NCI-H1417 (cell line): ENCODE data around the gene CCNY.
"Not testable (repeated sequence)": the region's sequence is repeated elsewhere in the genome, so short reads cannot be mapped to it uniquely, and the experiment has no call there.

ENCODE experiments used
- DNase-seq, 3 experiments: peaks; one replicate each; lab custom pipeline; 2025; lab: John Stamatoyannopoulos, UW

CCNY gene

DNA sequence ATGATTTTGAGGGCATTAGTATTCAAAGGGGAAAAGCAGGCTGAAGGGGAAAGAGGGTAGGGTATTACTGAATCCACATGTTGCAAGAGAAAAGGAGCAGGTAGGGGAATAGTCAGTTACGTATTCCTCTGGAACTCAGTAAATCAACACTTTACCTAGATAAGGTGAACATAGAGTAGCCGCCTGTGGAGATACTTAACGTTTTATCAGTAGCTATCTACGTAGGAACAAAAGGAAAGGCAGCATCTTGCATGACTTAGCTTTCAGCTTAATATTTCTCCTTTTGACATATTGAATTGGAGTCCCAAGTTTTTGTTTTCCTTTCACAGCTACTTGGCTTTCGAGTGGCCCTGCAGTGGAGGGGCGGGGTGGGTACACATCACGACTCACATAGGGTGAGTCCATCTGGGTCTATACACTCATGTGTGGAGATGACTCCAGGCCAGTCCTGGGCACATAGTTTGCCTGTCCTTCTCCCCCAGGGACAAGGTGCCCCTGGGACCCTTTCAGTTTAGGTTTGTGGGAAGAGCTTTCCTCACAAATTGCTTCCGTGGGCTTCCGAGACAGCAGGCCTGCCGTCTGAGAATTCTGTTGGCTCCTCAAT is 48.1 kb downstream of the CCNY start:
- DNase-seq = peak in 1 of 3 experiments; percentile 75

DNA sequence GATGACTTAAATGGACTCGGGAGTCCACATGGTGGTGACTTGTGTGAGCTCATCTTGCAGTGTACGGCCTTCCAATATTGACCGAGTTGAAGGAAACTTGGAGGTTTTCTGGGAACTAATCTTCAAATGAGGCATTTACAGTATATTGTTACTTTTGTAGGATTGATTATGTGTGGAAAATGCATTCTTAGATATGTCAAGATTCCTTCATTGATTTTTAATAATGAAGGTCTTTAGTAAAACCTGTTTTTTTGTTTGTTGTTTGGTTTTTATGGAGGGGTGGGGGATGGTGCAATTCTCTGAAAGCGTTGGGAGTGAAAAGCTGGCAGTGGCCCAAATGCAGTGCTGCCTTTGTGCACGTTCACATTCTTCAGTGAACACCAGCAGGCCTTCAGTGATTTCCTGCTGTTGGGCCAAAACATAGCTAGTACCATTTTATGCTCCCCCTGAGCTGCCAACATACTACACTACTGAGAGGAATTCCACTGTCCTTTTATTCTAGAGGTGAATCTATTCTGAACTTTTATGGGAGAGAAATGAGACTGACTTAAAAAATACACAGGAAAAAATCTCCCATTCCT is 50.4 kb downstream of the CCNY start:
- DNase-seq = peak in 1 of 3 experiments; percentile 50

DNA sequence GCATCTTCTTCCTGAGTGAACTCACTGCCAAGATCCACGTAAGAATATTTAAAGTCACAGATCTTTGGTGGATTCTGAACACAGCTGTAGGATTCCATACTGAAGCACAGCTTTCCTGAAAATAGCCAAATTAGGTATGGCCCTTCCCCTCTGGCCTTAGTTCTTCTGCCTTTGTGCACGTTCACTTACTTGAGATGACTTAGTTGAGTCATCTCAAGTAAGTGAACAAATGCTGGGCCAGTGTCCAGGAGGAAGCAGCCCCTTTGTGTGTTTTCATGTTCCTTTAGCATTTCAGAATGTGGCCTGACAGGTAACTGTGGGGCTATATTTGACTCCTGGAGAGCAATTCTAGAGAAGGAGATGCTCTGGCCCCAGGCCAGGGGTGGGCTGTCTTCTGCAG is 51.5 kb downstream of the CCNY start:
- no peak for DNase-seq

DNA sequence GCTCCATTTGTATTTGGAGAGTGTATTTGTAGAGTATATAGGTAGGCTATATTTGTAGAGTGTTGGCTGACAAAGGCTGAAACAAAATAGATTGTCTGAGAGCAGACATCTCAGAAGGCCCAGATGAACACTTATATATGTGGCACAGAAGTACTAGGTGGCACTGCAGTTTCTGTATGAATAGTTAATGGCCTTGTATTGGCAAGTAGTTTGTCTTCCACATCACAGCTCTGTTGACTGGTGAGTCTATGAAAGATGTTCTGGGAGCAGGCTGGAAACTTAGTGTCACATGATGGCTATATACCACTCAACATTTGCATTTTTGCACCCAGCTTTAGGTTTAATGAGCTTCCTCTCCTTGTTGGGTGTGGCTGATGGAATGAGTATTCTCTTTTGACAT is 51.9 kb downstream of the CCNY start:
- peak in 1 of 3 experiments; percentile 76 for DNase-seq

DNA sequence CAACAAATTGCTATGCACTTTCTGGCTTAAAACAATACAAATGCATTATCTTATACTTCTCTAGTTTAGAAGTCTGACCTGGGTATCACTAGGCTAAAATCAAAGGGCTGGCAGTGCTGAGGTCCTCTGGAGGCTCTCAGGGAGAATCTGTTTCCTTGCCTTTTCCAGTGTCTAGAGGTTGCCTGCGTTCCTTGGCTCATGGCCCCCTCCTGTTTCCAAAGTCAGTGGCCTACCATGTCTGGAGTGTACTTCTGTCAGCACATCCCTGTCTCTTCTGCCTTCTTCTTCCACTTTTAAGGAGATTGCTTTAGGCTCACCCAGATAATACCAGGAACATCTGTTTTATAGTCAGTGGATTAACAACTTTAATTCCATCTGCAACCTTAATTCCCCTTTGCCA is 52.4 kb downstream of the CCNY start:
- DNase-seq = no peak

DNA sequence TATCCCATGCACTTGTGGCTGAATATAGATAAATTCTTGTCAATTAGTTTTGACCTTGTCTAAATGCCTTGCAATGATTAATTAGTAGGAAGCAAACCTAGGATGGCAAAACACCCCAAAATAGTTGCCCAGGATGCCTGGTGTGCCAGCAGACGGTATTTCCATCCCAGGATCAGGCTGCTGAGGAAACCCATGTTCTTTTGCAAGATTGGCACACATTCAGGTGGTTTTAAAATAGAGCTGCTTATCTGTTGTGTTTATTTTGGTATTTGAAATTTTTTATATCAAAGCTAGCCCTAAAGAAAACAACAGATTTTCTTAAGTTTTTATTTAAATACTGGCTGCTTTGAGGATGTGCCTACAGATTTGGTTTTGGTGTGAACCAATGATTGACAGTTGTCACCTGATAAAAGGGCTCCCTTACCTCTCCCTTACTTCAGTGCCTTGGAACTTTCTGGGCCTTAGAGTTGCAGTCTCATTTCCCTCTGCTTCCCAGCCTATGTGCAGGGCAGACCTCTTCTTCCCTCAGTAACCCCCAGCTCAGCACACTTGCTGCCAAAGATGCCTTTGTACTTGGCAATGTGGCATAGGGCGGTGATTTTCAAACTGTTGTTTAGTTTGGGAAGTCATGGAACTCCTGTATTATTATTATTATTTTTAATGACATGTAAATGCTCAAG is 54.0 kb downstream of the CCNY start:
- DNase-seq = no peak

DNA sequence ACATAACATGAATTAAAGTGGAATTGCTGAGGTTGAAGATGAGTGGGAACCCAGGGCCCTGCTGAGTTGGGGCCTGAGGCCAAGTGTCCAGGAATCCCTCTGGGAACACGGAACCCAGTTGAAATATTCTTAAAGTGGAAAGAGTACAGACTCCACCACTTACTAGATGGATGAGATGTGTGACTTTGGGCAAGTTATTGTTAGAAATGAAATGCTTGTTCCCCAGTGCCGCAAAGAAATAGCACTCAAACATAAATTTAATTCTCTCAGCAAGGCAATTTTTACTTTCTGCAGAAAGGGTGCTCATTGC is 54.5 kb downstream of the CCNY start:
- no peak for DNase-seq

DNA sequence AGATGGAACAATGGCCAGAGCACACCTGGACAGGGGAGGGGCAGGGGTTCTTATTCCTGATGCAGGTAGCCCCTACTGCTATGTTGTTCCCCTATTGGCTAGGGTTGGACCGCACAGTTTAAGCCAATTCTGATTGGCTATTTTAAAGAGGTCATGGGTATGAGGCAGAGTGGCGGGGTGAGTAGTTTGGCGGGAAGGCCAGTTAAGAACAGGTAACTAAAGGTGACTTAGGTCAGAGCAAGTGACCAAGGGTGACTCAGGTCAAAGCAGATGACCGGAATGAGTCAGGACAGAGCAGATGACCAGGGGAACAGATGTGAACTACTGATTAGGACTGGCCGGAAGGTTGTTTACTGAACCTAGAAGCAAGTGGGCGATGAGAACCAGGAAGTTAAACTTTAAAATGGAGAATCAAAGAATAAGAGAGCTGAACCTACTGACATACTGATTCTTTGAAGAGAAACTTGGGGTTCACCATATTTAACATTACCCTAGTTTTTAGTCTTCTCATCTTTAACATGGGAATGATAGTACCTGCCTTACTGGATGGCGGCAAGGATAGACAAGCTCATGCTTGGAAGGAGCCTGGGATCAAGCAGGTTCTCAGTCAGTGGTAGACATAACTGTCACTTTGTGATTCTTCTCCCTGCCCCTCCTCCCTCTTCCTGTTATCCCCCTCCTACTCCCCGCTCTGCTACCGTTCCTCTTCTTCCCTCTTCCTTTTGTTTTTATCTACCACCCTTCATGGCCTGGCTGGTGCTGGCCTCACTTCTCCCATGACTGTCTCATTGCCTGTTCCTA is 55.0 kb downstream of the CCNY start:
- DNase-seq = no peak

DNA sequence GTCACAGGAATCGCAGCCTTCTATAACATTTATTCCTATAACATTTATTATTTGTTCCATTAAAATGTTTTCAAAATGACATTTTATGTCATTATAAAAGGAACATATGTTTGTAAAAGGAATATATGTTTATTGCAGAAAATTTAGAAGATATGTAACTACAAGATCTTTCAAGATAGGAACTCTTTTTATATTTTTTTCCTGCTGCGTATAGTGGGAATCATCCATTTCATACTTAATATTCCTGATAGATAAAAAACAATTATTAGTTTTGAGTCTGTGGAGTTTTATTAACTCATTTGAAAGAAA is 55.6 kb downstream of the CCNY start:
- no peak for DNase-seq

DNA sequence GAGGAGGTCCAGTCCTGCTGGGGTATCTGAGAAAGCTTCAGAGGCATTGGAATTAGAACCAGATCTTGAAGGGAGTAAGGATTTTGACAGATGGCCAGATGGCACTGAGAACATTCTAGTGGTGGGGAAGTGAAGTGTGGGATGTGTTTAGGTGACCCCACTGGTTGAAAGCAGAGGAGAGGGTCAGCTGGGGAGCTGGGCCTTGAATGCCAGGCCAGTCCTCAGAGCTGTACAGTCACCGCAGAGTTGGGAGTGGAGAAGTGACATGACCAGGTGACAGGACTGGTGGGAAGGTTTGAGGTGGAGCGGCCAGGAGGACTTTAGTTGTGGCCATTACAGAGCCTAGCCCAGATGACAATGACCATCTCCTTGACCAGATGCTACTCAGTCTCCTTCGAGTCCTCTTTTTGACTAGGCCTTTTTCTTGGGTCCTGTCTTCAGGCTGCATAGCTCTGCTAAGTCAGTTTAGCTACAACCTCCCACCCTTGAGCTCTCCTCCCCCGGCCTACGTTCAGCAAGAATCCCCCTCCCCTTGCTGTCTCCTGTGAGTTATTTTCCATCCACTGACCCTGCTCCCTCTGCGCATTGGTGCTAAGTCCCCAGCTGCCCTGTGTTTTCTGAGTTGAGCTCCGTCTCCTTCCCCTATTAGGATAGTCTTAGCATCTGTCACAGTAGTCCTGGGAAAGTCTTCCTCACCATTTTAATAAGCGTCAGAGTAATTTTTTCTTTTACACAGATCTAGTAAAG is 56.3 kb downstream of the CCNY start:
- DNase-seq = no peak

DNA sequence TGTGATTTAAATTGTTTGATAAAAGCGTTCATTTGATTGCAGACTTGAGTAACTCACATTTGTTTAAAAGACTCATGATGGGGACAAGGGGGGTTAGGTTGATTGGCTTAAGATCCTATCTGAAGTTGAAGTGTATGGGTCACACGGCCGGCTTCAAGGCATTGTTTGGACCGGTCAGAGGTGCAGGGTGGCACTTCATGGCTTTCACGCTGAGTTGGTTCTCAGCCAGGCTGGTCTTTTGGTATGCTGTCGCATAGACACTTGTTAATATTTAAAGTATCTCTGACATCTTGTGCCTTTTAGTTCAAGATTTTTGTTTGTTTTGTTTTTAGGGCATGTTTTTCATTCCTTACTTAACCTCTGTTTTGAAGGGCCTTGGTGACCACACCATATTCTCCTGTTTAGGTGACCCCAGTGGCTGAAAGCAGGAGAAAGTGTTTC is 58.1 kb downstream of the CCNY start:
- no peak for DNase-seq

DNA sequence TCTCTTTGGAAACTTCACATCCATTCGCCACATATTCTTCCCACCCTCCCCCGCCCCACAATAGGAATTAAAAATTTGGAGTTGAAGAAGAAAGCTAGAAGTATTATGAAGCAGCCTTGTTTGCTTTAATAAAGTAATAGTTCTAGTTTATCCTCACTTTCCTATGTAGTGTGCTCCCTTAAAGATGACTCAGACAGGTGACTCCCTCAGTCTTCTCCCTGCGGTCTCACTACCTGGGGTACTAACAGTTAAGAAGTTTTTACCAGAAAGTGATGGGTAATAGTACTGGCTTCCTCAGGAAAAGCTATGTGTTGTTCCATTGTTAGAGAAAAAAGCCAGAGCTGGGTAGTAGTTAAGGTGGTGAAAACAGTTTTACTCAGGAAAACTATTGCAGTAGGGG is 58.6 kb downstream of the CCNY start:
- no peak for DNase-seq

DNA sequence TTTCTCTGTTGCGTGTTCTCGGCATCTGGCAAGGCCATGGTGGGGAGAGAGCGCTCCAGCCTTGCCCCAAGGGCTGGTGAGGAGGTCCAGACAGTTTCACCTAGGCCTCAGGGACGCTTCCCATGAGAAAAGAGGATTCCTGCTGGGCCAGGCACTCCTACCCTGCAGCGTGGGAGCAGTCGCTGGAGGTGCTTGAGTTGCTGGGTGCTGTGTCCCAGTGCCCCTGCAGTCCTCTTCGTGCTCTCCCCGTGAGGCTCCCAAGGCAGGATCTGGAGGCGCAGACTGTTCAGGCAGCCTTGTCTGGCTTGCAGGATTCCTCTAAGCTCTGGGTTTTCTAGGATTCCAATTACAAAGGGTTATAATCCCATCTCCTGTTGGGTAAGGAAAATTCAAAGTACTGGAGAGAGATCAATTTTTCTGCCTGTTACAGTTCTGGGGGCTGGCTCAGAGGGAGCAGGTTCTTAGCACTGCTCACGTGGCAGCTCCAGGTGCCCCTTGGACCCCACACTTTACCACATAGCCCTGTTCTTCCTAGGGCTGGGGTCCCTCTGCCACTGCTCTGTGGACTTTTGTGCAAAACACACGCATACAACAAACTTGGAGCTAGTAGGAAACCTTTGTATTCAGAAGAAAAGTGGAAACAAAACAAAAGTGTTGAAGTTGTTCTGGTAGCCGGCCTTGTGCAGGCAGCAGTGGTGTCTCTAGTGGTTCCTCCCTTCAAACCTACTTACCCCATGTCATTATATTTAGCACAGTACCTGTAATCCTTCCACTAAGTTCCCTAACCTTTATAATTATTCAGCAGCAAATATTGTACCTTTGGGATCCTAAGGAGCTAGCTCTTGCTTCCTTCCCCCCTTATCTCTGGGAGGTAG is 60.5 kb downstream of the CCNY start:
- DNase-seq = no peak

DNA sequence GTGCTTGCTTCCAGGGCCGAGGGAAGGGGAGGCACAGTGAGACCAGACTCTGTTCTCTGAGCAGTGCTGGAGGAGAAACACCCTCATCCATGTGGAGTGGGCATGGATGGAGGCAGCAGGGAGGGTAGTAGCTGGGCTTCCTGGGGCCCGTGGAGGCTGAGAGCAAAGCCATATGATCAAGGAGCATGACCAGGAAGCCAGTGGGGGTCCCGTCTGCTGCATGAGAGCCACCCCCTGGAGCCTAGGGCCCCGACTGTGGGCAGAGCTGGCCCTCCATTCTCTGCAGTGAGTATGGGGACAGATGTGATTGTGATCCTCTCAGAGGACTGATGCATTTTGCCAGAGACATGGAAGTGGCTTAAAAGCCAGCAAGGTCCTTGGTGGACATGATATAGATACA is 61.6 kb downstream of the CCNY start:
- DNase-seq = no peak

DNA sequence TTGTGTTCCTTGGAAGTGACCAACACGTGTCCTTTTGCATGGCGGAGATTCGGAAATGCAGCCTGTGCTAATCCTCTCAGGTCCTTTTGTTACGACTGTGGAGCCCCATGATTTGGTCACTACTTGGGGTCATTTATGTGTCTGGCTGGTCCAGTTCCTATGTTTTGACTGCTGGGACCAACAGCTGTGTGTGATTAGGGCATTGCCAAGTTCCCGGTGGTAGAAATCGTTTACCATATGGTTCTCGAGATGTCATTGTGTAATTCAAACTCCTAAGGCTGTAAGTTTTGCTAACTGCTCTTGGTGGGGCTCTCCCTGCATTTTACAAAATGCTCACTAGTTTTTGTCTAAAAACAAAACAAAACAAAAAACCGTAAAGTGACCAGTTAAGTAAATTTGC is 62.0 kb downstream of the CCNY start:
- DNase-seq = no peak

DNA sequence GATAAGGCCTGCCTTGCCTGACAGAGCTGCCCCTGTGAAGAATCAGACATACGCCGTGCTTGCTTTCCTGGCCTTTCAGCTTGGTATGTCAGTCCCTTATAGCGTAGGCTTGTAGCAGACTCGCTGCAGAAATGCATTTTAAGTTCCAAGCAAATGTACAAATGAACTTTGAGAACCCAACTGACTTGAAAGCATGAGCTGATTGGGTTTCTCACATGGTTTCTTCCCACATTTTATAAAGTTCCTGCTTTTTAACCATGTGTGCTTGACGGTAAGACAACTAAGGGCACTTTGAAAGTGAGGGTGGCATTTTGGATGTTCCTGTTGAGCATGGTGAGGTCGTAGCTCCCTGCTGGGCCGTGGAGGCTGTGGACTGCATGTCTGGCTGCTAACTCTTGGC is 62.6 kb downstream of the CCNY start:
- no peak for DNase-seq

DNA sequence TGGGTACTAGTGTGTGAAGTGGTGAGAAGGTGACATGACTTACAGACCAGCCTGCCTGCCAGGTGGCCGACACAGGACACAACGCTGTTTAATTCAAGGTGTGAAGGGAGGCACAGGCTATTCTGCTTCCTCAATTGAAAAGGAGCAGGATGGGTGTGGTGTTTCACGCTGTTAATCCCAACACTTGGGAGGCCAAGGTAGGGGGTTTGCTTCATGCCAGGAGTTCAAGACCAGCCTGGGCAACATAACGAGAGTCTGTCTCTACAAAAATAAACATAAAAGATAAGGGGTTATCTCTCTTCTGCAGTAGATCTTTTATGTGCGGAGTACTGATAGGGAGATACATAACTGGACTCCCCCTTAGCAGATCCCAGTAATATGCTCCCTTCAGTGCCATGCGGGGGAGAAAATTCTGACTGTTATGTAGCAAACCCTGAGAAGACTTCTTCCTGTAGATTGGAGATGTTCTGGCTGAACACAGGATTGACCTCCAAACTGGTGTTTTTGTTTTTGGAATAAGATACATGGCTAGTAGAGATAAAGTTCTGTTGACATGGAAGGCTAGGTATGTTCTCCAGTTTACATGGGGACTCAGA is 63.2 kb downstream of the CCNY start:
- DNase-seq = no peak

DNA sequence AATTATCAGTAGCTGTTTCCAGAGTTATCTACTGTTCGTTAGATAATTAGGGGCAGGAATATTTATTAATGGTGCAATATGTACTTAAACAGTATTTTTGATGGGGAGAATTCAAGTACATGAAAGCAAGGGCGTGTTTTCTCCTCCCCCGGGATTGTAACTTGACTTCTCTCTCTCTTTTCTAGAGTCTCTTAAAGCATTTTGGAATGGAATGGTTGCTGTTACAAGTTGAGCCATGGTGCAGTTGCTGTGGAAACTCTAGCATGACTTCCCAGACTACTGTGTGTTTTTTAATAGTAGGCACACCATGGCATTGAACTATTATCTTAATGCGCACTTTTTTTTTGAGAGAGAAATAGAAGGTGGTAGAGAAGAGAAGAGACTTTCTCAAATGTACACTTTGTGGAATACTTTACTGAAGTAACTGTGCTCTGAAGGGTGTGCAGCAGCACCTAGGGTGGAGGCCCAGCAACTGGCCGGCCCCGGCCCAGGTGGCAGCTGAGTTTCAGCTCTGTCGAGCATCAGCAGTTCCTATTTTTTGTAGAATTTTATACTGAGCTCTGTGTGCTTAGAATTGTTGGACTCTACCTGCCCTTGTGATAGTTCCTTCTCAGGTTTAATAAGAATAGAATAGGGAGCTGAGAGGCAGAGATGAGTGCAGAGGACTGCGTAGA is 64.4 kb downstream of the CCNY start:
- no peak for DNase-seq

DNA sequence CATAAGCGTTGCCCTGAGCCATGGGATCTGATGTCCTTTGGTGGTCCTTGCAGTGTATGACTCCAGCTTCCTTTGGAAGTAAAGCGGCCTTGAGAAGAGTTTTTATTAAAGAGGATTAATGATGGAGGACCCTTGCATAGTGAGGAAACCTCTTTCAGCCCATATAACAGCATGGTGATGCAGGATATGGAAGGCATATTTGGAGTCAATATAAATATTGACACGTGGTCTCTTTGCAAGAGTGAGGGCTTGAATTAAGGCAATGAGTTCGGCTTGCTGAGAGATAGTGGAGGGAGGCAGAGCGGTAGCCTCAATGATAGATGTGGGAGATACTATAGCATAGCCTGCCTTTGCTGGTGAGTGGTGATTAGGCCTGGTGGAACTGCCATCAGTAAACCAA is 67.2 kb downstream of the CCNY start:
- not testable (repeated sequence) for DNase-seq

DNA sequence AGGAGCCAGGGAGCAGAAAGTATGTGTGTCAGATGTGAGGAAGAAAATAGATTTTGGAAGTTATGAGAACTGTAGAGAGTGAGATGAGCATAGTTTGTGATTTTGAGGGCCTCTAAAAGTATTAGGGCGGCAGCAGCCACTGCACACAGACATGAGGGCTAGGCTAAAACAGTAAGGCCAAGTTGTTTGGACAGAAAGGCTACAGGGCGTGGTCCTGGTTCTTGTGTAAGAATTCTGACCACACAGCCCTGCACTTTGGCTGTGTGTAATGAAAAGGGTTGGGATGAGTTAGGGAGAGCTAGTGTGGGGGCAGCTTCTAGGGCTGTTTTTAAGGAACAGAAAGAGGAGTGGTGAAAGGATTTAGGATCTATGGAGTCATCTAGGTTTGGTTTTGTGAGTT is 67.8 kb downstream of the CCNY start:
- not testable (repeated sequence) for DNase-seq
